GM12875 (cell line): Measurements from ENCODE around the gene ME1.

Source experiments
- H3K4me3 ChIP-seq: one replicate; pipeline ENCODE4 v1.5.1; 2011; ENCODE audit warnings: low read depth, low read length, control low read depth
- CTCF ChIP-seq: IDR thresholded peaks from 2 replicates; pipeline ENCODE4 v1.5.1; 2011; ENCODE audit warnings: low read depth, mild to moderate bottlenecking, control low read depth, inconsistent platforms, low read length, moderate library complexity, borderline replicate concordance; ENCODE audit not compliant: insufficient read depth

ME1 gene

GRCh38 chr6:83411731-83412130 is 19.1 kb downstream of the ME1 start:
- H3K4me3 ChIP-seq = no peak overlapping the region
- no peak for TF ChIP-seq CTCF

DNA sequence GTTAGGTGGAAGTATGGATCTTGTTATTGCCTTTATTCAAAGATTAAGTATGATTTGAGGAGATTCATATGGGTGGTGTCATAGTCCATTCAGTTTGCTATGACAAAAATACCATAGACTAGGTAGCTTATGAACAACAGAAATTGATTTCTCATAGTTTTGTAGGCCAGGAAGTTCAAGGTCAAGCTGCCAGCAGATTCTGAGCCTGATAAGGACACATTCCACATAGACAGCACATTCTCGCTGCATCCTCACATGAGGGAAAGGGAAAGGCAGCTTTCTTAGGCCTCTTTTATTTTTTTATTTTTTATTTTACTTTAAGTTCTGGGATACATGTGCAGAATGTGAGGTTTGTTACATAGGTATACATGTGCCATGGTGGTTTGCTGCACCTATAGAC is 27.7 kb downstream of the ME1 start:
- H3K4me3 ChIP-seq = no peak overlapping the region
- TF ChIP-seq CTCF = no peak

GRCh38 chr6:83389606-83390005 is 41.2 kb downstream of the ME1 start:
- no peak for TF ChIP-seq CTCF
- H3K4me3 ChIP-seq = no peak overlapping the region

GRCh38 chr6:83385473-83385872 is 45.4 kb downstream of the ME1 start:
- H3K4me3 ChIP-seq = no peak overlapping the region
- TF ChIP-seq CTCF = no peak

DNA sequence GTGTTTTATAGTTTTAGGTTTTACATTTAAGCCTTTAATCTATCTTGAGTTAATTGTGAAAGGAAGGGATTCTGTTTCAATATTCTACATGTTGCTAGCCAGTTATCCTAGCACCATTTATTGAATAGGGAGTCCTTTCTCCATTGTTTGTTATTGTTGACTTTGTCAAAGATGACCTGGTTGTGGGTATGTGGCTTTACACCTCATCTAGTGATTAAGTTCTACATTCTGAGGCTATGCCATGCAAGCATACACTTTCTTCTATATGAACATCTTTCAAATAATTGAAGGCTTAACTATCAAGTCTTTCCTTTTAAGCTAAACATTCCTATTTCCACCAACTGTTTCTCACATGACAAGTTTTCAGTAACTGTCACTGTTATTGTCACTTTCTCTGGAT is 46.1 kb downstream of the ME1 start:
- TF ChIP-seq CTCF = no peak
- no peak overlapping the region for H3K4me3 ChIP-seq

GRCh38 chr6:83381949-83382348 is 48.9 kb downstream of the ME1 start:
- no peak for TF ChIP-seq CTCF
- H3K4me3 ChIP-seq = no peak overlapping the region

GRCh38 chr6:83378621-83379388 is 52.0 kb downstream of the ME1 start:
- TF ChIP-seq CTCF = no peak
- no peak overlapping the region for H3K4me3 ChIP-seq
